GM18867 (cell line): ENCODE results near the gene HERC5.
"Not testable (repeated sequence)": the region's sequence is repeated elsewhere in the genome, so short reads cannot be mapped to it uniquely, and the experiment has no call there.

ENCODE experiments used
- ATAC-seq: cut with Tn5 transposase; IDR thresholded peaks from one replicate; pipeline ENCODE4 v1.9.1; 2021; ENCODE audit warnings: mild to moderate bottlenecking, moderate library complexity; ENCODE audit not compliant: unreplicated experiment

The HERC5 gene

GRCh38 chr4:88456670-88457306 is at the start of gene HERC5:
Gene HERC5 (plus strand): TSS chr4:88457119. CDS start chr4:88457270, 151 bp downstream.
- peak; percentile 93 for ATAC-seq

DNA sequence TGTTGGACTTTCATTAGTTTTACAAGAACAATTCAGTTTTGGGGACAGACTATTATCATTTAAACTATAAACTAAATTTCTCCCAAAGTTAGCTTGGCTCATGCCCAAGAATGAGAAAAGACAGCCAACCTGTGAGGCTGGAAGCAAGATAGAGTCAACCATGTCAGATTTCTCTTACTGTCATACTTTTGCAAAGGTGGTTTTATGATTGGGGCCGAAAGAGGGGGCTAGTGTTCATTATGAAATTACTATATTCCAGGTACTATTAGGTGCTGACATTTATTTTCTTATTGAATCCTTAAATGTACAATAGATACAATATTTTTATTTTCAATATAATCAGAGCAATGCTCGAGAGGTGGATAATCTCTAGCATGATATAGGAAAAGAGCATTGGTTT is 47.7 kb upstream of the HERC5 start:
- no peak for ATAC-seq

- ATAC-seq: no peak
These were observed 47.1 kb upstream of the HERC5 start for GRCh38 chr4:88409789-88410188.

- no peak for ATAC-seq
These were observed 45.3 kb upstream of the HERC5 start for GRCh38 chr4:88411491-88412096.

DNA sequence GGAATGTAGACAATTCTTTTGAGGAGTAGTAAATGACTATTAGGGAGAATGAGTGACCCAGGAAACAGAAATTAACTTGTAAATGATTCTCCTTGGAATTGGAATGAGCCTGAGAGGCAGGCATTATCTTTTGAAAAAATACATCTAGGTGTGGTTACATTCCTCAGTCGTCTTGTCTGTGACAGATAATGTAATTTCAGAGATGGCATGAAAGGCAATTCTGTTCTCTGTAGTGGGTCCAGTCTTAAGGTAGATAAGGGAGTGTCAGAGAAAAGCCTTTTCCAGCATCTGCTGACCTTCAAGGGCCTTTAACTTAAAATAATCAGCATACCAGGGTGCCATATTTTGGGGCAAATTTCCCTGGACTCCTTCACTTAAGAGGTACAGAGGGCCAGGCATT is 43.1 kb upstream of the HERC5 start:
- no peak for ATAC-seq

DNA sequence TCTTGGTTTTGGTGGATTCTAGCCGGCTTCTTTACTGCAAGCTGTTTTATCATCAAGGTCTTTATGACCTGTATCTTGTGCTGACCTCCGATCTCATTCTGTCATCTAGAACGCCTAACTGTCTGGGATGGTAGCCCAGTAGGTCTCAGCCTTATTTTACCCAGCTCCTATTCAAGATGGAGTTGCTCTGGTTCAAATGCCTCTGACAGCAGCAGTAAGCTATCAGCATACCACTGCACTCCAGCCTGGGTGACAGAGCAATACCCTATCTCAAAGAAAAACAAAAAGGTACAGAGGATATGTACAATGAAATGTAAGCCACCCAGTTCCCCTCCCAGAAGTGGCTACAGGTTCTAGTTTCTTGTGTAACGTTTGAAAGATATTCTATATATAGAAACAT is 42.2 kb upstream of the HERC5 start:
- no peak for ATAC-seq

- ATAC-seq: no peak
These were observed 40.9 kb upstream of the HERC5 start for GRCh38 chr4:88415982-88416381.

DNA sequence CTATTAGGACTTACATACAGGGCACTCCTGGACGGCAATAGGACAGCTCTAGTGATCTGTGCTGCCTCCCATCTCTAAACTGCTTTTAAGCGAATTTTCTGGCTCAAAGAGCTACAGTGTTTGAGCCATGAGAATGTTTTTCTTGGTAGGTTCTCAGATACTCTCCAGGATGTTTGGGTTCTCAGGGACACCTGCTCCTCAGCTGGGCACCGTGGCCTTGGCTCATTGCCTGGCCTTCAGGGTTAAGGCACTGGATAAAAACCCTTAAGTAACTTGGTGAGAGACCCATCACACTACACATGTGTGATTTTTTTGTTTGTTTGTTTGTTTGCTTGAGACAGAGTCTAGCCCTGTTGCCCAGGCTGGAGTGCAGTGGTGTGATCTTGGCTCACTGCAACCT is 38.5 kb upstream of the HERC5 start:
- no peak for ATAC-seq

GRCh38 chr4:88419874-88420273 is 37.0 kb upstream of the HERC5 start:
- ATAC-seq: peak; percentile 79

DNA sequence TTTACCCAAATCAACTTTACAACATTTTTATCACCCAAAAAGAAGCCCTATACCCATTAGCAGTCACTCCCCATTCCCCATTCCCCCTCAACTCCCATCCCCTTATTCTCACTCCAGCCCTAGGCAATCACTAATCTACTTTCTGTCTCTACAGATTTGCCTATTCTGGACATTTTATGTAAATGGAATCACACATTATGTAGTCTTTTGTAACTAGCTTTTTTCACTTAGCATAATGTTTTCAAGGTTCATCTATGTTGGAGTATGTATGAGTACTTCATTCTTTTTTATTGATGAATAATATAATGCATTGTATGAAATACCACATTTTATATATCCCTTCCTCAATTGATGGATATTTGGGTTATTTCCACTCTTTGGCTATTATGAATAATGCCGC is 36.1 kb upstream of the HERC5 start:
- no peak for ATAC-seq

DNA sequence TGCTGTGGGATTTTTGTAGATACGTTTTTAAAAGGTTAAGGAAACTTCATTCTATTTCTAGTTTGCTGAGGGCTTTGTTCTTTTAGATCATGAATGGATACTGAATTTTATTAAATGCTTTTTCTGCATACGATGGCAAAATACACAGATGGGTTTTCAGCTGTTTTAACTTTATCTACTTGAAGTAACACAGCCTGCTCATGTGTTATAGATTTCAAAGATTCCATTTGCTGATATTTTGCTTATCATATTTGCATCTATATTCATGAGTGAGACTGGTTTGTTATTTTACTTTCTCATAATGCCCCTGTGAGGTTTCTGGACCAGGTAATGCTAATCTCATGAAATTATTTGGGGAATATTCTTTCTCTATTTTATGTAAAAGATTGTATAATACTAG is 34.5 kb upstream of the HERC5 start:
- no peak for ATAC-seq

DNA sequence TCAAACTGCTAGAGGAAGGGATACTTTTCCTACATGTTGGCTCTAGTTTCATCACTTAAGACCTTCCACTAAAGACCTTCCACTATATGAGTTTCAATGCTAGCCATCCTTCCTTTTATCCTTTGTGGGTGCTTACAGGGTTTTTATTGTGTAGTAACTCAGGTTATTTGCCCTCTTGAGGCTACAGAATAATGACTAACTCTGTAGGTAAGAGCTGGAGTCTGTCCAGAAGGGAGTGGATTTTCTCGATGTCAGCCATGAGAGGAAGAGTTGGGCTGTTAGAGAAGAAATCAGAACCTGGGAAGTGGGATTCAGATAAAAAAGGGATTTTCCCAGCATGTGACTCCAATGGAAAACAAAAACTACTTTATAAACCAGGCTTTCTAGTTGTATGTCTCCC is 27.5 kb upstream of the HERC5 start:
- no peak for ATAC-seq

DNA sequence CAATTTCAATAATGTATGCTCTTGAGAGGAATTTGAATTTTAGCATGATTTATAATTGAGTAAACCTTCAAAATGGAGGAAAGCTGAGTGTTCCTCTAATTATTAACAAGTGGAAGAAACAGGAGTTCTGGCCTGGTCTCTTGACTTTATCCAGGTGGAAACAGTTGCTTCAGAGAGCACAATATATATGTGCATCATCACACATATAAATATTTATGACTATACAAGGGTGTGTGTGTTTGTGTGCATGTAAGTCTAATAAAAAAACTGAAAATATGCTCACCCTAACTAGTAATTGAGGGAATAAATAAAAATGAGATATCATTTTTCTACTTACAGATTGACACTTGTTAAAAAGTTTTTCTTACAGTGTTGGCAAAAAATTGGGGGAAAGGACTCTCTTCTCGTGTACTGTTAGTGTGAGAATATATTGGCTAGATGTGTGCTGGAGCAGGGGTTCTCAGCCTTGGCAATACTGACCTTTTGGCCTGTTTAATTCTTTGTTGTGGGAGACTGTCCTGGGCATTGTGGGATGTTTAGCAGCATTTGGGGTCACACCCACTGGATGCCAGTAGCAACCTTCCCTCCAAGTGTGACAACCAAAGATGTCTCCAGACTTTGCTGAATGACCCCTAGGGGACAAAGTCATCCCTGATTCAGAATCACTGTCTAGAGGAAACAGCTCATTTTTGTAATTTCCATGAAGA is 20.8 kb upstream of the HERC5 start:
- no peak for ATAC-seq

DNA sequence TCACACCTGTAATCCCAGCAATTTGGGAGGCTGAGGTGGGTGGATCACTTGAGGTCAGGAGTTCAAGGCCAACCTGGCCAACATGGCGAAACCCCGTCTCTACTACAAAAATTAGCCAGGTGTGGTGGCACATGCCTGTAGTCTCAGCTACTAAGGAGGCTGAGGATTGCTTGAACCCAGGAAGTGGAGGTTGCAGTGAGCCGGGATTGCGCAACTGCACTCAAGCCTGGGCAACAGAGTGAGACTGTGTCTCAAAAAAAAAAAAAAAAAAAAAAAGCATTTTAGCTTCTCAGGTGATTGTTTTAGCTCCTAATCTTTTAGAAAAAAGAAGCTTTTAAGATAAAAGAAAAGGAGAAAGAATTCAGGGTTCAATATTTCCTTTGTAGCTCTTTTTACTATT is 19.0 kb upstream of the HERC5 start:
- ATAC-seq: not testable (repeated sequence)

- ATAC-seq: no peak
These were observed 17.7 kb upstream of the HERC5 start for GRCh38 chr4:88439161-88439760.

DNA sequence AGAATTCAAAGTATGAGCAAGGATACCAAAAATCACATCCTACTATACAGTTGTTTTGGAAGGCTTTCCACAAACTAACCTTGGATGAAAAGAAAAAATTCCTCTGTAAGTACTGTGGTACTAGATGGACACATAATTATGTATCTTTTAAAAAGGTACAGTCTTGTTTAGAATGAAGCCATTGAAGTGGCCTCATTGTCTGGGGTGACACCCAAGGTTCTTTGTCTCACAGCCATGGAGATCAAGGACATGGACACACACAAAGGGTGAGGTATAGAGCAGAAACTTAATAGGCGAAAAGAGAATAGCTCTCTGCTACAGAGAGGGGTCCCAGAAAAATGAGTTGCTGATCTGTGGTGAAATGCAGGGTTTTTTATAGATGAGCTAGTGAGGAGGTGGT is 16.8 kb upstream of the HERC5 start:
- no peak for ATAC-seq

GRCh38 chr4:88441696-88442095 is 15.2 kb upstream of the HERC5 start:
- no peak for ATAC-seq

- no peak for ATAC-seq
These were observed 14.2 kb upstream of the HERC5 start for GRCh38 chr4:88442689-88443191.

GRCh38 chr4:88443486-88443885 is 13.4 kb upstream of the HERC5 start:
- no peak for ATAC-seq

DNA sequence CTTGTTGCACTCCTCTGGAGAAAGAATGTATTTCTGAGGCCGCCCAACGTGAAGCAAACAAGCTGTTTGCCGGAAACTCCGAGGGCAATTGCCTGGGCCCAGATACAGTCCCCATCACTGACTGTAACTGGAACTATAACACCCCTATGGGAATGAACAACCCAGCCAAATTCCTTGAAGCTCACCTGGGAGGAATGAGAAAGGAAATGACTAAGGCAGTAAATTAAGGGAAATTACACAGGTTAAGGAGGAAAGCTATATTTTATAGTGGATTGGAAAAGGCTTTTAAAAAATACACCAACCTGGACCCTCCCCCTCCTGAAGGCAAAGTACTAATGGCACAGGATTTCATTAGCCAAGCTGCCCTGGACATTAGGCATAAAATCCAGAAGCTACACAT is 11.7 kb upstream of the HERC5 start:
- no peak for ATAC-seq

DNA sequence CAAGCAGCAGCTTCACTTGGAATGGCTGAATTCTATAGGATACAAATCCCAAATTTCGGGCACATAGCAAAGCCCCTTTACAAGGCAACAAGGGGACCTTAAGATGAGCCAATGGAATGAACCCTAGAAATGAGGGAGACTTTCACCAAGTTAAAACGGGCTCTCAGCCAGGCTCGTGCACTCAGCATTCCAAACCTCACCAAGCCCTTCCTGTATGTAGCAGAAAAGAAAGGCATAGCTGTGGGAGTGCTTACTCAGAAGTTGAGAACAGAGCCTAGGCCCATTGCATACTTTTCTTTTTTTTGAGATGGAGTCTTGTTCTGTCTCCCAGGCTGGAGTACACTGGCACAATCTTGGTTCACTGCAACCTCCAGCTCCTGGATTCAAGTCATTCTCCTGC is 10.8 kb upstream of the HERC5 start:
- ATAC-seq: no peak
